Measurements from ENCODE around the gene IKZF2. TPM values are rescaled to one million over a fixed set of nuclear protein-coding genes. Genes with fewer than 3 reads are reported as not detected.

Gene IKZF2
- total and polyA plus RNA-seq, 9 of the 15 experiments (the other 6 are each of a cell fraction or from before 2014, with no cell fraction given) = 0.04 to 0.54 (median 0.22) TPM

GRCh38 chr2:212956665-212957607 is 194.5 kb downstream of the IKZF2 start:
- FAIRE-seq (no peak), ATAC-seq (no peak), DNase-seq (ENCODE audit: extremely low read depth in 1 of 4, low spot score in 3 of 4) (no peak)
- in situ Hi-C loops (cut with MboI) (no loop called here), intact Hi-C loops (cut with micrococcal nuclease) (no loop called here)
- no peak overlapping the region for H3K9ac ChIP-seq (ENCODE audit: insufficient read depth in 1 of 2, low read depth in 2 of 2, low read length in 2 of 2)
- H3K4me2 ChIP-seq (ENCODE audit: insufficient read depth, low read length) = no peak overlapping the region
- no peaks in the 10 kb centered on the region for H3K79me2 ChIP-seq (ENCODE audit: control insufficient read depth, insufficient read depth, low read length)
- H4K20me1 ChIP-seq (replicated peaks; ENCODE audit: control insufficient read depth, insufficient read depth, low read length) = no peaks in the 10 kb centered on the region
- no peaks in the 10 kb centered on the region for H3K9me3 ChIP-seq (replicated peaks; ENCODE audit: control insufficient read depth, insufficient read depth, low read depth, low read length)
- no peaks in the 10 kb centered on the region for H3K4me1 ChIP-seq (replicated peaks in 1 of 2; ENCODE audit: control insufficient read depth in 2 of 2, insufficient read depth in 2 of 2, low read length in 2 of 2)
- no peaks in the 10 kb centered on the region for H3K9me1 ChIP-seq (ENCODE audit: control insufficient read depth, insufficient read depth, low read length)
- H3K36me3 ChIP-seq (ENCODE audit: control insufficient read depth, insufficient read depth, low read length) = no peaks in the 10 kb centered on the region
- no peak overlapping the region for H3K27ac ChIP-seq (ENCODE audit: extremely low read depth, low read depth, low read length)
- 0% methylated on average over 4 of the region's 6 CpGs for WGBS (ENCODE audit: insufficient coverage, low coverage, missing lambda C conversion rate)
- BruUV-seq (replicated peaks) = no TSS peak
- H3K27me3 ChIP-seq (ENCODE audit: control insufficient read depth in 2 of 2, insufficient read depth in 2 of 2, low read length in 2 of 2) = no peaks in the 10 kb centered on the region
- no peak overlapping the region for H2AFZ ChIP-seq (ENCODE audit: low read depth, low read length)
- no peak overlapping the region for H3K4me3 ChIP-seq
- CTCF ChIA-PET (ENCODE audit: low intra/inter-chr PET ratio) = no interaction called here
- POLR2A ChIA-PET = no interaction called here
- TF ChIP-seq GTF2A2 (tag; IDR thresholded peaks at IDR 0.05) (no peak), CBX3 (IDR thresholded peaks at IDR 0.05; ENCODE audit: borderline replicate concordance in 1 of 2, low read length in 2 of 2) (no peak), BRD9 (IDR thresholded peaks at IDR 0.05; ENCODE audit: low read depth, partially characterized antibody) (no peak), GMEB1 (CRISPR knock-in tag; IDR thresholded peaks at IDR 0.05) (no peak), ZNF561 (CRISPR knock-in tag; conservative IDR thresholded peaks at IDR 0.05) (no peak), MAZ (CRISPR knock-in tag; conservative IDR thresholded peaks at IDR 0.05 in 1 of 2, IDR thresholded peaks at IDR 0.05 in 1 of 2) (no peak)
- TF ChIP-seq, protein P1, sequence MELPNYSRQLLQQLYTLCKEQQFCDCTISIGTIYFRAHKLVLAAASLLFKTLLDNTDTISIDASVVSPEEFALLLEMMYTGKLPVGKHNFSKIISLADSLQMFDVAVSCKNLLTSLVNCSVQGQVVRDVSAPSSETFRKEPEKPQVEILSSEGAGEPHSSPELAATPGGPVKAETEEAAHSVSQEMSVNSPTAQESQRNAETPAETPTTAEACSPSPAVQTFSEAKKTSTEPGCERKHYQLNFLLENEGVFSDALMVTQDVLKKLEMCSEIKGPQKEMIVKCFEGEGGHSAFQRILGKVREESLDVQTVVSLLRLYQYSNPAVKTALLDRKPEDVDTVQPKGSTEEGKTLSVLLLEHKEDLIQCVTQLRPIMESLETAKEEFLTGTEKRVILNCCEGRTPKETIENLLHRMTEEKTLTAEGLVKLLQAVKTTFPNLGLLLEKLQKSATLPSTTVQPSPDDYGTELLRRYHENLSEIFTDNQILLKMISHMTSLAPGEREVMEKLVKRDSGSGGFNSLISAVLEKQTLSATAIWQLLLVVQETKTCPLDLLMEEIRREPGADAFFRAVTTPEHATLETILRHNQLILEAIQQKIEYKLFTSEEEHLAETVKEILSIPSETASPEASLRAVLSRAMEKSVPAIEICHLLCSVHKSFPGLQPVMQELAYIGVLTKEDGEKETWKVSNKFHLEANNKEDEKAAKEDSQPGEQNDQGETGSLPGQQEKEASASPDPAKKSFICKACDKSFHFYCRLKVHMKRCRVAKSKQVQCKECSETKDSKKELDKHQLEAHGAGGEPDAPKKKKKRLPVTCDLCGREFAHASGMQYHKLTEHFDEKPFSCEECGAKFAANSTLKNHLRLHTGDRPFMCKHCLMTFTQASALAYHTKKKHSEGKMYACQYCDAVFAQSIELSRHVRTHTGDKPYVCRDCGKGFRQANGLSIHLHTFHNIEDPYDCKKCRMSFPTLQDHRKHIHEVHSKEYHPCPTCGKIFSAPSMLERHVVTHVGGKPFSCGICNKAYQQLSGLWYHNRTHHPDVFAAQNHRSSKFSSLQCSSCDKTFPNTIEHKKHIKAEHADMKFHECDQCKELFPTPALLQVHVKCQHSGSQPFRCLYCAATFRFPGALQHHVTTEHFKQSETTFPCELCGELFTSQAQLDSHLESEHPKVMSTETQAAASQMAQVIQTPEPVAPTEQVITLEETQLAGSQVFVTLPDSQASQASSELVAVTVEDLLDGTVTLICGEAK (IDR thresholded peaks at IDR 0.05) = no peak
- TF ChIP-seq, protein P1 (CRISPR knock-in tag; IDR thresholded peaks at IDR 0.05) = no peak
